SK-N-SH (cell line): Measurements from ENCODE around the gene NTM. TPM values are rescaled to one million over a fixed set of nuclear protein-coding genes. Genes with fewer than 3 reads are reported as not detected.

Source experiments
- CTCF ChIA-PET: fragments of 300-600, 350-600 bp; formaldehyde crosslinking; extraction: SDS; loops from one replicate; lab custom pipeline; 2021; lab: Yijun Ruan, JAX
- POLR2A ChIA-PET: fragments of 350-600 bp; sonication (Branson Sonifier 250); formaldehyde crosslinking; extraction: SDS; loops from one replicate; lab custom pipeline; 2020; ENCODE audit warnings: antibody characterized with exemption, inconsistent platforms; lab: Yijun Ruan, JAX
- DNase-seq: peaks from one replicate; pipeline ENCODE4 v3.0.0; 2012
- H2AFZ ChIP-seq: fragments of 200-600 bp; sonication (generic); 2 replicates; pipeline ENCODE4 v1.8.1; 2016; ENCODE audit warnings: antibody characterized with exemption, mild to moderate bottlenecking, low read depth
- H3F3A ChIP-seq: fragments of 200-600 bp; sonication (generic); replicated peaks from 2 replicates; pipeline ENCODE3; 2016; ENCODE audit warnings: antibody characterized with exemption, mild to moderate bottlenecking; ENCODE audit not compliant: insufficient read depth
- H3K27ac ChIP-seq, 2 experiments: fragments of 200-500 bp in 1 of 2; fragments of 200-600 bp in 1 of 2; sonication (Bioruptor generic) in 1 of 2; sonication (generic), shearing (Covaris generic) in 1 of 2; 2 replicates each; pipeline versions ENCODE4 v1.5.1 to v1.6.1; 2014 to 2016; ENCODE audit warnings: low read depth in 2 of 2, inconsistent platforms in 1 of 2, low read length in 1 of 2, mild to moderate bottlenecking in 1 of 2, mixed read lengths in 1 of 2
- H3K27me3 ChIP-seq: fragments of 200-600 bp; sonication (generic), shearing (Covaris generic); 2 replicates; pipeline ENCODE4 v1.6.1; 2016; ENCODE audit warnings: mixed run types; ENCODE audit not compliant: insufficient read depth
- H3K36me3 ChIP-seq, 2 experiments: fragments of 200-500 bp in 1 of 2; fragments of 200-600 bp in 1 of 2; sonication (Bioruptor generic) in 1 of 2; sonication (generic) in 1 of 2; replicated peaks in 1 of 2; 2 replicates each; pipeline versions ENCODE3 to v1.5.1; 2014 to 2016; ENCODE audit warnings: low read length in 1 of 2, mild to moderate bottlenecking in 1 of 2; ENCODE audit not compliant: insufficient read depth in 2 of 2, control insufficient read depth in 1 of 2
- H3K4me1 ChIP-seq, 2 experiments: fragments of 200-500 bp in 1 of 2; fragments of 200-600 bp in 1 of 2; sonication (Bioruptor generic) in 1 of 2; sonication (generic), shearing (Covaris generic) in 1 of 2; 2 replicates each; pipeline versions ENCODE4 v1.5.1 to v1.6.1; 2014 to 2016; ENCODE audit warnings: low read depth in 1 of 2, low read length in 1 of 2, mixed run types in 1 of 2; ENCODE audit not compliant: insufficient read depth in 2 of 2, control insufficient read depth in 1 of 2
- H3K4me2 ChIP-seq: fragments of 200-600 bp; sonication (generic), shearing (Covaris generic); 2 replicates; pipeline ENCODE4 v1.6.1; 2017; ENCODE audit warnings: mixed run types
- H3K4me3 ChIP-seq, 2 experiments: fragments of 200-500 bp in 1 of 2; fragments of 200-600 bp in 1 of 2; sonication (Bioruptor generic) in 1 of 2; sonication (generic), shearing (Covaris generic) in 1 of 2; 2 replicates each; pipeline versions ENCODE4 v1.5.1 to v1.8.1; 2014 to 2016; ENCODE audit warnings: low read depth in 2 of 2, inconsistent platforms in 1 of 2, low read length in 1 of 2, mild to moderate bottlenecking in 1 of 2, mixed read lengths in 1 of 2, moderate library complexity in 1 of 2
- H3K79me2 ChIP-seq: fragments of 200-600 bp; sonication (generic); 2 replicates; pipeline ENCODE4 v1.8.1; 2017; ENCODE audit warnings: mild to moderate bottlenecking; ENCODE audit not compliant: insufficient read depth
- H3K9ac ChIP-seq: fragments of 200-600 bp; sonication (generic); 2 replicates; pipeline ENCODE4 v1.6.1; 2017; ENCODE audit warnings: mixed run types
- H3K9me2 ChIP-seq: fragments of 200-600 bp; sonication (generic); 2 replicates; pipeline ENCODE4 v1.6.1; 2017; ENCODE audit warnings: mixed run types
- H3K9me3 ChIP-seq: fragments of 200-600 bp; sonication (generic); 2 replicates; pipeline ENCODE4 v1.6.1; 2017; ENCODE audit warnings: mixed run types, mild to moderate bottlenecking, moderate library complexity
- H4K20me1 ChIP-seq: fragments of 200-600 bp; sonication (generic); 2 replicates; pipeline ENCODE4 v1.6.1; 2017; ENCODE audit warnings: mild to moderate bottlenecking, mixed run types; ENCODE audit not compliant: insufficient read depth
- CTCF ChIP-seq: fragments of 200-600 bp; sonication (generic); IDR thresholded peaks from 2 replicates; pipeline ENCODE4 v1.6.1; 2017; ENCODE audit warnings: antibody characterized with exemption, mild to moderate bottlenecking, moderate library complexity
- EP300 ChIP-seq, 2 experiments: IDR thresholded peaks; 2 replicates each; pipeline versions ENCODE4 v1.4.0 to v1.6.1; 2012; ENCODE audit warnings: borderline replicate concordance in 1 of 2, low read depth in 1 of 2, low read length in 1 of 2
- EZH2phosphoT487 ChIP-seq: fragments of 200-600 bp; sonication (generic); IDR thresholded peaks from 2 replicates; pipeline ENCODE4 v1.6.1; 2017; ENCODE audit warnings: low read depth, mixed run types, mild to moderate bottlenecking, antibody characterized with exemption, moderate library complexity, borderline replicate concordance
- FOSL2 ChIP-seq: IDR thresholded peaks from 2 replicates; pipeline ENCODE4 v1.4.0; 2012; ENCODE audit warnings: low read depth, mild to moderate bottlenecking, moderate library complexity, borderline replicate concordance
- FOXJ3 ChIP-seq: sonication (generic); formaldehyde crosslinking; IDR thresholded peaks from 2 replicates; pipeline ENCODE4 v1.5.1; 2020; ENCODE audit warnings: mild to moderate bottlenecking, missing genetic modification reagents
- FOXM1 ChIP-seq: IDR thresholded peaks from 2 replicates; pipeline ENCODE4 v1.4.0; 2012; ENCODE audit warnings: low read depth, mild to moderate bottlenecking
- IRF3 ChIP-seq: fragments of 150-350 bp; IDR thresholded peaks from 2 replicates; pipeline ENCODE4 v1.6.1; 2016; ENCODE audit warnings: mild to moderate bottlenecking, low read depth, low read length
- JUND ChIP-seq: IDR thresholded peaks from 2 replicates; pipeline ENCODE4 v1.4.0; 2012
- NFIC ChIP-seq: IDR thresholded peaks from 2 replicates; pipeline ENCODE4 v1.4.0; 2012; ENCODE audit warnings: borderline replicate concordance
- RAD21 ChIP-seq: IDR thresholded peaks from 2 replicates; pipeline ENCODE4 v1.6.1; 2012; ENCODE audit warnings: mild to moderate bottlenecking, low read length
- REST ChIP-seq: IDR thresholded peaks from 2 replicates; pipeline ENCODE4 v1.6.1; 2012; ENCODE audit warnings: mild to moderate bottlenecking, low read depth, low read length, moderate library complexity
- RFX5 ChIP-seq: IDR thresholded peaks from 2 replicates; pipeline ENCODE4 v1.6.1; 2012; ENCODE audit warnings: mild to moderate bottlenecking, improper control_type of control experiment, low read length
- SMC3 ChIP-seq: IDR thresholded peaks from 2 replicates; pipeline ENCODE4 v1.6.1; 2012; ENCODE audit warnings: low read depth, low read length, improper control_type of control experiment
- TAF1 ChIP-seq: IDR thresholded peaks from 2 replicates; pipeline ENCODE4 v1.6.1; 2012; ENCODE audit warnings: low read depth, mild to moderate bottlenecking, low read length, moderate library complexity, borderline replicate concordance
- TCF12 ChIP-seq: IDR thresholded peaks from 2 replicates; pipeline ENCODE4 v1.4.0; 2012
- TEAD4 ChIP-seq: IDR thresholded peaks from 2 replicates; pipeline ENCODE4 v1.4.0; 2012; ENCODE audit warnings: mild to moderate bottlenecking, borderline replicate concordance; ENCODE audit not compliant: insufficient read depth
- YY1 ChIP-seq: IDR thresholded peaks from 2 replicates; pipeline ENCODE4 v1.4.0; 2012; ENCODE audit warnings: low read depth, mild to moderate bottlenecking
- WGBS: methylation state at CpG from one replicate; pipeline ENCODE4 v1.1.6; 2017; ENCODE audit warnings: low lambda C conversion rate; 5-methylcytosine and 5-hydroxymethylcytosine counted together
- polyA plus RNA-seq, 3 experiments: library from polyadenylated mRNA; depleted of rRNA; stranded (reverse); fragments of >200 nt; gene quantifications; 2 replicates each; pipeline ENCODE4 v1.2.3, GENCODE V29; 2012
- TF ChIP-seq, protein P1 (sequence below): IDR thresholded peaks from 2 replicates; pipeline ENCODE4; 2012
- TF ChIP-seq, protein P2 (sequence below): IDR thresholded peaks from 2 replicates; pipeline ENCODE4 v1.4.0; 2012; ENCODE audit warnings: low read depth
- TF ChIP-seq, protein P3 (sequence below): IDR thresholded peaks from 2 replicates; pipeline ENCODE4 v1.4.0; 2012; ENCODE audit warnings: low read depth, borderline replicate concordance

The NTM gene
- polyA plus RNA-seq, 1 of the 3 experiments (the other 2 are of a cell fraction): 20.0 TPM

GRCh38 chr11:131912134-131912533 is 541.7 kb downstream of the NTM start:
- TF ChIP-seq RFX5: no peak
- TF ChIP-seq EP300 (IDR thresholded peaks at IDR 0.05; ENCODE audit: borderline replicate concordance in 1 of 2, low read depth in 1 of 2, low read length in 1 of 2): no peak
- TF ChIP-seq EZH2phosphoT487: no peak
- TF ChIP-seq SMC3: no peak
- no peak for TF ChIP-seq RAD21
- no peak for TF ChIP-seq CTCF
- no peak for TF ChIP-seq JUND
- TF ChIP-seq TCF12: no peak
- TF ChIP-seq FOSL2: no peak
- TF ChIP-seq IRF3: no peak
- TF ChIP-seq FOXM1: no peak
- TF ChIP-seq, protein P1, sequence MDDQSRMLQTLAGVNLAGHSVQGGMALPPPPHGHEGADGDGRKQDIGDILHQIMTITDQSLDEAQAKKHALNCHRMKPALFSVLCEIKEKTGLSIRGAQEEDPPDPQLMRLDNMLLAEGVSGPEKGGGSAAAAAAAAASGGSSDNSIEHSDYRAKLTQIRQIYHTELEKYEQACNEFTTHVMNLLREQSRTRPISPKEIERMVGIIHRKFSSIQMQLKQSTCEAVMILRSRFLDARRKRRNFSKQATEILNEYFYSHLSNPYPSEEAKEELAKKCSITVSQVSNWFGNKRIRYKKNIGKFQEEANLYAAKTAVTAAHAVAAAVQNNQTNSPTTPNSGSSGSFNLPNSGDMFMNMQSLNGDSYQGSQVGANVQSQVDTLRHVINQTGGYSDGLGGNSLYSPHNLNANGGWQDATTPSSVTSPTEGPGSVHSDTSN: no peak
- TF ChIP-seq REST: no peak
- TF ChIP-seq, protein P2, sequence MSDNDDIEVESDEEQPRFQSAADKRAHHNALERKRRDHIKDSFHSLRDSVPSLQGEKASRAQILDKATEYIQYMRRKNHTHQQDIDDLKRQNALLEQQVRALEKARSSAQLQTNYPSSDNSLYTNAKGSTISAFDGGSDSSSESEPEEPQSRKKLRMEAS: no peak
- TF ChIP-seq YY1: no peak
- no peak for TF ChIP-seq NFIC
- no peak for TF ChIP-seq TEAD4
- TF ChIP-seq, protein P3, sequence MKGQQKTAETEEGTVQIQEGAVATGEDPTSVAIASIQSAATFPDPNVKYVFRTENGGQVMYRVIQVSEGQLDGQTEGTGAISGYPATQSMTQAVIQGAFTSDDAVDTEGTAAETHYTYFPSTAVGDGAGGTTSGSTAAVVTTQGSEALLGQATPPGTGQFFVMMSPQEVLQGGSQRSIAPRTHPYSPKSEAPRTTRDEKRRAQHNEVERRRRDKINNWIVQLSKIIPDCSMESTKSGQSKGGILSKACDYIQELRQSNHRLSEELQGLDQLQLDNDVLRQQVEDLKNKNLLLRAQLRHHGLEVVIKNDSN: no peak
- no peak for TF ChIP-seq FOXJ3
- no peak for TF ChIP-seq TAF1
- H3K4me3 ChIP-seq: peak overlapping the region; percentile 21 to 95; a peak in 2 of 4 replicates
- peak overlapping the region; percentile 93 for H3K9ac ChIP-seq
- no peak overlapping the region for H2AFZ ChIP-seq
- H4K20me1 ChIP-seq: no peaks in the 10 kb centered on the region
- H3K9me2 ChIP-seq: no peaks in the 10 kb centered on the region
- CTCF ChIA-PET: interaction anchor here (1.0 to 9.9 kb wide), 8 partner anchors 9 to 221 kb away, joined by 3 to 46 read pairs (median 8); no protein-coding TSS in a partner anchor
- no peaks in the 10 kb centered on the region for H3K9me3 ChIP-seq
- peaks cover 3 to 42% of the 10 kb centered on the region in 2 experiments; a peak in 2 of 4 replicates for H3K4me1 ChIP-seq
- peaks cover 0 to 3% of the 10 kb centered on the region in 2 experiments for H3K36me3 ChIP-seq
- DNase-seq: no peak
- H3K4me2 ChIP-seq: peak overlapping the region; percentile 89
- 73% methylated on average over 6 of the region's 7 CpGs for WGBS
- POLR2A ChIA-PET: no interaction called here
- H3K27ac ChIP-seq: no peak overlapping the region
- no peaks in the 10 kb centered on the region for H3K27me3 ChIP-seq
- H3F3A ChIP-seq: peaks cover 9% of the 10 kb centered on the region
- peaks cover 69% of the 10 kb centered on the region for H3K79me2 ChIP-seq
